ENCODE results near the gene DMAC2. TPM values are rescaled to one million over a fixed set of nuclear protein-coding genes. Genes with fewer than 3 reads are reported as not detected.

The DMAC2 gene
- polyA plus RNA-seq, 1 of the 3 experiments (the other 2 are of a cell fraction): 71.4 TPM

DNA sequence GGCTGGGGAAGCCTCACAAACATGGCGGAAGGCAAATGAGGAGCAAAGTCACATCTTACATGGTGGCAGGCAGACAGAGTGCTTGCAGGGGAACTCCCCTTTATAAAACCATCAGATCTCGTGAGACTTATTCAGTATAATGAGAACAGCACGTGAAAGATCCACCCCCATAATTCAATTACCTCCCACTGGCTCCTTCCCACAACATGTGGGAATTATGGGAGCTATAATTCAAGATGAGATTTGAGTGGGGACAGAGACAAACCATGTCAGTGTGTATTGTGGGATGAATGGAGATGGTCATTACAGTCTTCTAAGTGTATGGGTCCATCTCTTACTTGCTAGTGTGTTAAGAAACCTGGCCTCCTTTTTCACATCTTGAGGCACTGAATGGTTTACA, 37.7 kb downstream of the DMAC2 start:
- ChIA-PET CTCF (interaction anchor here (1.5 kb wide), 1 partner anchor 49 kb away, joined by 5 read pairs; no protein-coding TSS in a partner anchor), POLR2A (no interaction called here)
- TF ChIP-seq NFIC (IDR thresholded peaks at IDR 0.05; ENCODE audit: borderline replicate concordance): no peak
- TF ChIP-seq TAF1 (IDR thresholded peaks at IDR 0.05; ENCODE audit: borderline replicate concordance, low read depth, low read length): no peak
- TF ChIP-seq, protein P1, sequence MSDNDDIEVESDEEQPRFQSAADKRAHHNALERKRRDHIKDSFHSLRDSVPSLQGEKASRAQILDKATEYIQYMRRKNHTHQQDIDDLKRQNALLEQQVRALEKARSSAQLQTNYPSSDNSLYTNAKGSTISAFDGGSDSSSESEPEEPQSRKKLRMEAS (IDR thresholded peaks at IDR 0.05; ENCODE audit: low read depth): no peak
- TF ChIP-seq SMC3 (IDR thresholded peaks at IDR 0.05; ENCODE audit: low read depth, low read length): no peak
- no peak for TF ChIP-seq GABPA (IDR thresholded peaks at IDR 0.05; ENCODE audit: low read depth)
- TF ChIP-seq JUND (IDR thresholded peaks at IDR 0.05): no peak
- TF ChIP-seq, protein P2, sequence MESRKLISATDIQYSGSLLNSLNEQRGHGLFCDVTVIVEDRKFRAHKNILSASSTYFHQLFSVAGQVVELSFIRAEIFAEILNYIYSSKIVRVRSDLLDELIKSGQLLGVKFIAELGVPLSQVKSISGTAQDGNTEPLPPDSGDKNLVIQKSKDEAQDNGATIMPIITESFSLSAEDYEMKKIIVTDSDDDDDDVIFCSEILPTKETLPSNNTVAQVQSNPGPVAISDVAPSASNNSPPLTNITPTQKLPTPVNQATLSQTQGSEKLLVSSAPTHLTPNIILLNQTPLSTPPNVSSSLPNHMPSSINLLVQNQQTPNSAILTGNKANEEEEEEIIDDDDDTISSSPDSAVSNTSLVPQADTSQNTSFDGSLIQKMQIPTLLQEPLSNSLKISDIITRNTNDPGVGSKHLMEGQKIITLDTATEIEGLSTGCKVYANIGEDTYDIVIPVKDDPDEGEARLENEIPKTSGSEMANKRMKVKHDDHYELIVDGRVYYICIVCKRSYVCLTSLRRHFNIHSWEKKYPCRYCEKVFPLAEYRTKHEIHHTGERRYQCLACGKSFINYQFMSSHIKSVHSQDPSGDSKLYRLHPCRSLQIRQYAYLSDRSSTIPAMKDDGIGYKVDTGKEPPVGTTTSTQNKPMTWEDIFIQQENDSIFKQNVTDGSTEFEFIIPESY (IDR thresholded peaks at IDR 0.05; ENCODE audit: borderline replicate concordance, low read depth): no peak
- no peak for DNase-seq
- Histone ChIP-seq H3K9me2 (no peaks in the 10 kb centered on the region), H3K4me3 (ENCODE audit: low read depth in 2 of 2, low read length in 1 of 2) (no peak overlapping the region), H3K9ac (no peak overlapping the region), H3F3A (replicated peaks; ENCODE audit: insufficient read depth) (no peaks in the 10 kb centered on the region), H2AFZ (ENCODE audit: low read depth) (no peak overlapping the region), H3K36me3 (replicated peaks in 1 of 2; ENCODE audit: control insufficient read depth in 1 of 2, insufficient read depth in 2 of 2, low read length in 1 of 2) (no peaks in the 10 kb centered on the region), H4K20me1 (ENCODE audit: insufficient read depth) (no peaks in the 10 kb centered on the region), H3K79me2 (ENCODE audit: insufficient read depth) (peaks cover 26% of the 10 kb centered on the region), H3K4me2 (no peak overlapping the region), H3K4me1 (ENCODE audit: control insufficient read depth in 1 of 2, insufficient read depth in 2 of 2, low read depth in 1 of 2, low read length in 1 of 2) (peaks cover 5 to 11% of the 10 kb centered on the region in 2 experiments; a peak in 2 of 4 replicates), H3K27me3 (ENCODE audit: insufficient read depth) (no peaks in the 10 kb centered on the region), H3K27ac (ENCODE audit: low read depth in 2 of 2, low read length in 1 of 2) (no peak overlapping the region), H3K9me3 (no peaks in the 10 kb centered on the region)
- WGBS (ENCODE audit: low lambda C conversion rate): 72% methylated on average over 3 of the region's 3 CpGs

DNA sequence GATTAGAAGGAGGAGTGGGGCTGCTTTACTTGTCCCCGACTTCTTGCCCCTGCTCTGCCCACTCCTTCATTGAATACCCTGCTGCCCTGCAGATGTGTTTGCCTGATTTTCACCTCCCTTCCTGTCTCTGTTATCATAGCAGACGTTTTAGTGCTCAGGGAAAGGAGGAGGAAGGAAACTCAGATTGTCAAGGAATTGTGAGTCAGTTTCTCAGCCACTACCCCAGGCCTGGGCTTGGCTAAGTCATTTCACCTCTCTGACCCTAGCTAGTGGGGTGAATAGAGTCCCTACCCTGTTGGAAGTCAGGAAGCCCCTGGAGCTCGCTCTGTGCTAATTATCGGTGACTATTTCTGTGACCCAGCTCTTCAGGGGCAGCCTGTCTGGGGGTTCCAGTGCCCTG, 38.2 kb downstream of the DMAC2 start:
- H3K4me2 ChIP-seq: no peak overlapping the region
- no peaks in the 10 kb centered on the region for H3K27me3 ChIP-seq (ENCODE audit: insufficient read depth)
- peaks cover 30% of the 10 kb centered on the region for H3K79me2 ChIP-seq (ENCODE audit: insufficient read depth)
- ChIA-PET POLR2A (no interaction called here), CTCF (interaction anchor here (1.5 kb wide), 1 partner anchor 49 kb away, joined by 5 read pairs; no protein-coding TSS in a partner anchor)
- H2AFZ ChIP-seq (ENCODE audit: low read depth): no peak overlapping the region
- H4K20me1 ChIP-seq (ENCODE audit: insufficient read depth): no peaks in the 10 kb centered on the region
- no peaks in the 10 kb centered on the region for H3F3A ChIP-seq (replicated peaks; ENCODE audit: insufficient read depth)
- H3K9me2 ChIP-seq: no peaks in the 10 kb centered on the region
- 76% methylated on average over 4 of the region's 4 CpGs for WGBS (ENCODE audit: low lambda C conversion rate)
- H3K27ac ChIP-seq (ENCODE audit: low read depth in 2 of 2, low read length in 1 of 2): no peak overlapping the region
- no peaks in the 10 kb centered on the region for H3K36me3 ChIP-seq (replicated peaks in 1 of 2; ENCODE audit: control insufficient read depth in 1 of 2, insufficient read depth in 2 of 2, low read length in 1 of 2)
- no peak overlapping the region for H3K9ac ChIP-seq
- H3K4me1 ChIP-seq (ENCODE audit: control insufficient read depth in 1 of 2, insufficient read depth in 2 of 2, low read depth in 1 of 2, low read length in 1 of 2): peaks cover 5 to 11% of the 10 kb centered on the region in 2 experiments; a peak in 2 of 4 replicates
- DNase-seq: no peak
- no peaks in the 10 kb centered on the region for H3K9me3 ChIP-seq
- TF ChIP-seq RFX5 (IDR thresholded peaks at IDR 0.05; ENCODE audit: low read length) (no peak), FOXM1 (IDR thresholded peaks at IDR 0.05; ENCODE audit: low read depth) (no peak), FOSL2 (IDR thresholded peaks at IDR 0.05; ENCODE audit: borderline replicate concordance, low read depth) (no peak)
- TF ChIP-seq, protein P3, sequence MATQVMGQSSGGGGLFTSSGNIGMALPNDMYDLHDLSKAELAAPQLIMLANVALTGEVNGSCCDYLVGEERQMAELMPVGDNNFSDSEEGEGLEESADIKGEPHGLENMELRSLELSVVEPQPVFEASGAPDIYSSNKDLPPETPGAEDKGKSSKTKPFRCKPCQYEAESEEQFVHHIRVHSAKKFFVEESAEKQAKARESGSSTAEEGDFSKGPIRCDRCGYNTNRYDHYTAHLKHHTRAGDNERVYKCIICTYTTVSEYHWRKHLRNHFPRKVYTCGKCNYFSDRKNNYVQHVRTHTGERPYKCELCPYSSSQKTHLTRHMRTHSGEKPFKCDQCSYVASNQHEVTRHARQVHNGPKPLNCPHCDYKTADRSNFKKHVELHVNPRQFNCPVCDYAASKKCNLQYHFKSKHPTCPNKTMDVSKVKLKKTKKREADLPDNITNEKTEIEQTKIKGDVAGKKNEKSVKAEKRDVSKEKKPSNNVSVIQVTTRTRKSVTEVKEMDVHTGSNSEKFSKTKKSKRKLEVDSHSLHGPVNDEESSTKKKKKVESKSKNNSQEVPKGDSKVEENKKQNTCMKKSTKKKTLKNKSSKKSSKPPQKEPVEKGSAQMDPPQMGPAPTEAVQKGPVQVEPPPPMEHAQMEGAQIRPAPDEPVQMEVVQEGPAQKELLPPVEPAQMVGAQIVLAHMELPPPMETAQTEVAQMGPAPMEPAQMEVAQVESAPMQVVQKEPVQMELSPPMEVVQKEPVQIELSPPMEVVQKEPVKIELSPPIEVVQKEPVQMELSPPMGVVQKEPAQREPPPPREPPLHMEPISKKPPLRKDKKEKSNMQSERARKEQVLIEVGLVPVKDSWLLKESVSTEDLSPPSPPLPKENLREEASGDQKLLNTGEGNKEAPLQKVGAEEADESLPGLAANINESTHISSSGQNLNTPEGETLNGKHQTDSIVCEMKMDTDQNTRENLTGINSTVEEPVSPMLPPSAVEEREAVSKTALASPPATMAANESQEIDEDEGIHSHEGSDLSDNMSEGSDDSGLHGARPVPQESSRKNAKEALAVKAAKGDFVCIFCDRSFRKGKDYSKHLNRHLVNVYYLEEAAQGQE (IDR thresholded peaks at IDR 0.05; ENCODE audit: low read depth, low read length): no peak
- no peak overlapping the region for H3K4me3 ChIP-seq (ENCODE audit: low read depth in 2 of 2, low read length in 1 of 2)
